K562 (cell line): Measurements from ENCODE around the gene RAPGEF5. TPM values are rescaled to one million over a fixed set of nuclear protein-coding genes. Genes with fewer than 3 reads are reported as not detected.
A peak's percentile ranks its signal among the peaks of the same experiment; 100 is the strongest.

Source experiments
- ARID3B ChIP-seq: fragments of 250-450 bp; sonication (Bioruptor Pico); IDR thresholded peaks from 2 replicates; pipeline ENCODE4 v1.4.0; 2020; ENCODE audit warnings: borderline replicate concordance
- CAMTA2 ChIP-seq: fragments of 250-450 bp; sonication (Bioruptor Pico); conservative IDR thresholded peaks from 2 replicates; pipeline ENCODE4 v1.5.1; 2022
- CREM ChIP-seq: IDR thresholded peaks from 2 replicates; pipeline ENCODE4 v1.6.1; 2014; ENCODE audit warnings: antibody characterized with exemption, low read depth
- KDM5B ChIP-seq: fragments of 200-600 bp; sonication (generic); IDR thresholded peaks from 2 replicates; pipeline ENCODE4 v1.6.1; 2012; ENCODE audit warnings: low read depth, mild to moderate bottlenecking, moderate library complexity, low read length, control low read depth, inconsistent platforms; ENCODE audit not compliant: insufficient replicate concordance
- NONO ChIP-seq, 2 experiments: fragments of 200-400 bp in 1 of 2; fragments of 450-650 bp in 1 of 2; formaldehyde crosslinking in 1 of 2; IDR thresholded peaks; 2 replicates each; pipeline ENCODE4 v1.6.1; 2017; ENCODE audit warnings: low read depth in 2 of 2, mild to moderate bottlenecking in 2 of 2, moderate library complexity in 2 of 2, low read length in 1 of 2
- RB1 ChIP-seq: fragments of 450-650 bp; IDR thresholded peaks from 2 replicates; pipeline ENCODE4 v1.6.1; 2017; ENCODE audit warnings: low read depth, mild to moderate bottlenecking
- REST ChIP-seq, 2 experiments: fragments of 450-650 bp; formaldehyde crosslinking in 1 of 2; IDR thresholded peaks; 2 replicates each; pipeline versions ENCODE4 v1.4.0 to v1.6.1; 2014 to 2020; ENCODE audit warnings: mild to moderate bottlenecking in 2 of 2, borderline replicate concordance in 1 of 2, low read depth in 1 of 2
- YY1 ChIP-seq, 3 experiments: IDR thresholded peaks; 2 replicates each; pipeline ENCODE4 v1.6.1; 2011; ENCODE audit warnings: low read length in 2 of 3, mild to moderate bottlenecking in 2 of 3, moderate library complexity in 2 of 3, borderline replicate concordance in 1 of 3, control low read depth in 1 of 3, low read depth in 1 of 3; ENCODE audit not compliant: insufficient read depth in 3 of 3, insufficient replicate concordance in 2 of 3, control insufficient read depth in 1 of 3, insufficient read length in 1 of 3; ENCODE audit errors: extremely low read depth in 1 of 3
- ZNF699 ChIP-seq: fragments of 250-450 bp; sonication (Bioruptor Pico); IDR thresholded peaks from 2 replicates; pipeline ENCODE4 v1.8.0; 2021; ENCODE audit warnings: mild to moderate bottlenecking, moderate library complexity; ENCODE audit not compliant: insufficient replicate concordance
- polyA plus RNA-seq, 8 experiments: library from polyadenylated mRNA; depleted of rRNA in 4 of 8; stranded (reverse) in 5 of 8; unstranded in 3 of 8; fragments of >200 nt; fragmentation: Nextera tagmentation in 2 of 8; fragmentation: Illumina TruSeq in 1 of 8; extraction: Ambion mirVana in 2 of 8; extraction: Trizol in 1 of 8; gene quantifications; 2 replicates each; pipeline versions ENCODE4 v1.2.1 to v1.2.3, GENCODE V29; 2011 to 2014; ENCODE audit warnings: inconsistent platforms in 1 of 8, missing spikeins in 1 of 8
- total RNA-seq, 7 experiments: library from RNA; depleted of rRNA in 6 of 7; stranded (reverse); fragments of >200 nt in 6 of 7; fragmentation: Illumina TruSeq in 2 of 7; extraction: Trizol in 2 of 7; gene quantifications; 2 replicates each; pipeline versions ENCODE4 v1.2.1 to v1.2.3, GENCODE V29; 2011 to 2021; ENCODE audit warnings: low replicate concordance in 1 of 7
- TF ChIP-seq, protein P1 (sequence below): fragments of 450-650 bp; IDR thresholded peaks from 2 replicates; pipeline ENCODE4 v1.6.1; 2018; ENCODE audit not compliant: partially characterized antibody

RAPGEF5 gene
- total and polyA plus RNA-seq, 9 of the 15 experiments (the other 6 are each of a cell fraction or from before 2014, with no cell fraction given) = 0.39 to 2.0 (median 1.1) TPM

DNA sequence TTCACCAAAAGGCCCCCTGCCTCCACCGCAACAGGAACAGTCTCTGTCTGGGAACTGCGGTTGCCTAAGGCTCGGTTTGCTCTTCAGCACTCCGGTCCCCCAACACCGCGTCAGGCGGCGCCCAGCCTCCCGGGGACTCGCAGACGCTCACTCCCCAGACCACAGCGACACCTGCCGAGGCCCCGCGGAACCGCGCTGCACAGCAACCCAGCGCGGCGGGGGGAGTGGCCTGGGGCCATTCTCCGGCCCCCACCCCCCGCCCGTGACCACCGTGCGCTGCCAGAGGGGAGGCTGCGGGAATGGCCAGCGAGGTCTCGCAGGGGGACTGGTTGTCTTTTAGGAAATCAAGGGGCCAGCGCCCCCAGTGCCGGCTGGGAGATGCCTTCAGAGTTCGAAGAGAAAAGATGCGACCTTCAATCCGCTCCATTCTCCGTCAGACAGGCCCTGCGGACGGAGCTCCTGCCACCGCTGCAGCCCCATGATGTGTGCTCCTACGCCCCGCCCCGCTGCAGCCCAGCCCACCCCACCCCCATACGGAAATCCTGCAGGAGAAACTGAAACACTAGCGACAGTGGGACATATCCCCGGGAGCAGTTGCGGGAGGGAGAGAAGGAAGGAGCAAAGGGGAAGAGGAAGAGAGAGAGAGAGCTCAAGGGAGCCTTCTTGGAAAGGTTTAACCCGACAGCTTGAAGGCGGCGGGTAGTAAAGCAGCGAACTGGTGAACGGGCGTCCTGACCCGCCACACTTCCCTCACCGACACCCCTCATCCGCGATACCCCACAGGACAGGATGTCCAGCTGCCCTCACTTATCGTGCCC lies 273.9 kb downstream of the RAPGEF5 start (continued):
- TF ChIP-seq REST (IDR thresholded peaks at IDR 0.05; ENCODE audit: borderline replicate concordance) (peak; percentile 49; the same call in 1 of the 2 replicates), REST (CRISPR knock-in tag; IDR thresholded peaks at IDR 0.05; ENCODE audit: low read depth) (0 out of 2 replicates have a peak, but pooled peaks have one; percentile 24), ARID3B (CRISPR knock-in tag) (no peak), RB1 (peak; percentile 86), NONO (IDR thresholded peaks at IDR 0.05; ENCODE audit: low read depth in 2 of 2, low read length in 1 of 2) (0 out of 4 replicates have a peak, but pooled peaks of 1 of the 2 experiments have one; percentile 46), ZNF699 (CRISPR knock-in tag) (no peak), CAMTA2 (CRISPR knock-in tag) (no peak), KDM5B (peak; percentile 44), CREM (0 out of 2 replicates have a peak, but pooled peaks have one; percentile 23), YY1 (IDR thresholded peaks at IDR 0.05; ENCODE audit: borderline replicate concordance in 1 of 3, control insufficient read depth in 1 of 3, extremely low read depth in 1 of 3, insufficient read depth in 3 of 3, insufficient read length in 1 of 3, insufficient replicate concordance in 2 of 3, low read depth in 1 of 3, low read length in 2 of 3) (peak in 1 of 3 experiments; percentile 30)
- TF ChIP-seq, protein P1, sequence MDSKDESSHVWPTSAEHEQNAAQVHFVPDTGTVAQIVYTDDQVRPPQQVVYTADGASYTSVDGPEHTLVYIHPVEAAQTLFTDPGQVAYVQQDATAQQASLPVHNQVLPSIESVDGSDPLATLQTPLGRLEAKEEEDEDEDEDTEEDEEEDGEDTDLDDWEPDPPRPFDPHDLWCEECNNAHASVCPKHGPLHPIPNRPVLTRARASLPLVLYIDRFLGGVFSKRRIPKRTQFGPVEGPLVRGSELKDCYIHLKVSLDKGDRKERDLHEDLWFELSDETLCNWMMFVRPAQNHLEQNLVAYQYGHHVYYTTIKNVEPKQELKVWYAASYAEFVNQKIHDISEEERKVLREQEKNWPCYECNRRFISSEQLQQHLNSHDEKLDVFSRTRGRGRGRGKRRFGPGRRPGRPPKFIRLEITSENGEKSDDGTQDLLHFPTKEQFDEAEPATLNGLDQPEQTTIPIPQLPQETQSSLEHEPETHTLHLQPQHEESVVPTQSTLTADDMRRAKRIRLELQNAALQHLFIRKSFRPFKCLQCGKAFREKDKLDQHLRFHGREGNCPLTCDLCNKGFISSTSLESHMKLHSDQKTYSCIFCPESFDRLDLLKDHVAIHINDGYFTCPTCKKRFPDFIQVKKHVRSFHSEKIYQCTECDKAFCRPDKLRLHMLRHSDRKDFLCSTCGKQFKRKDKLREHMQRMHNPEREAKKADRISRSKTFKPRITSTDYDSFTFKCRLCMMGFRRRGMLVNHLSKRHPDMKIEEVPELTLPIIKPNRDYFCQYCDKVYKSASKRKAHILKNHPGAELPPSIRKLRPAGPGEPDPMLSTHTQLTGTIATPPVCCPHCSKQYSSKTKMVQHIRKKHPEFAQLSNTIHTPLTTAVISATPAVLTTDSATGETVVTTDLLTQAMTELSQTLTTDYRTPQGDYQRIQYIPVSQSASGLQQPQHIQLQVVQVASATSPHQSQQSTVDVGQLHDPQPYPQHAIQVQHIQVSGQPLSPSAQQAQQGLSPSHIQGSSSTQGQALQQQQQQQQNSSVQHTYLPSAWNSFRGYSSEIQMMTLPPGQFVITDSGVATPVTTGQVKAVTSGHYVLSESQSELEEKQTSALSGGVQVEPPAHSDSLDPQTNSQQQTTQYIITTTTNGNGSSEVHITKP = peak; percentile 85
